HEK293 (cell line): Measurements from ENCODE around the gene SNCG.

Experiments used
- CTCF ChIA-PET: fragments of 350-600 bp; formaldehyde crosslinking; extraction: SDS; loops from one replicate; lab custom pipeline; 2021; ENCODE audit warnings: antibody characterized with exemption; lab: Yijun Ruan, JAX
- POLR2A ChIA-PET: fragments of 300-600 bp; formaldehyde crosslinking; extraction: SDS; loops from one replicate; lab custom pipeline; 2020; ENCODE audit warnings: antibody characterized with exemption, inconsistent platforms; lab: Yijun Ruan, JAX
- H3K27ac ChIP-seq: fragments of 200-500 bp; sonication (Bioruptor generic); 2 replicates; pipeline ENCODE4 v1.5.1; 2014; ENCODE audit warnings: low read depth, low read length, control low read depth, inconsistent platforms; ENCODE audit errors: extremely low read depth
- H3K36me3 ChIP-seq, 2 experiments: fragments of 200-500 bp in 1 of 2; sonication (Bioruptor generic) in 1 of 2; 1 replicate in 1 of 2; 2 replicates in 1 of 2; pipeline ENCODE4 v1.5.1; 2014 to 2017; ENCODE audit warnings: inconsistent platforms in 2 of 2, low read length in 2 of 2; ENCODE audit not compliant: control insufficient read depth in 2 of 2, insufficient read depth in 1 of 2
- H3K4me1 ChIP-seq: fragments of 200-500 bp; sonication (Bioruptor generic); 2 replicates; pipeline ENCODE4 v1.5.1; 2014; ENCODE audit warnings: mild to moderate bottlenecking, low read length, inconsistent platforms; ENCODE audit not compliant: control insufficient read depth, insufficient read depth
- H3K4me3 ChIP-seq: 2 replicates; pipeline ENCODE4 v1.5.1; 2011; ENCODE audit warnings: low read depth, mild to moderate bottlenecking, control low read depth, low read length, moderate library complexity
- H3K9me3 ChIP-seq: fragments of 200-500 bp; sonication (Bioruptor generic); 2 replicates; pipeline ENCODE4 v1.5.1; 2014; ENCODE audit warnings: low read depth, low read length, inconsistent platforms; ENCODE audit not compliant: control insufficient read depth, insufficient read depth
- BCL6B ChIP-seq: fragments of 450-650 bp; formaldehyde crosslinking; IDR thresholded peaks from 2 replicates; pipeline ENCODE4 v1.5.1; 2017; ENCODE audit warnings: missing biosample characterization, missing genetic modification characterization
- PRDM1 ChIP-seq: fragments of 450-650 bp; formaldehyde crosslinking; IDR thresholded peaks from 2 replicates; pipeline ENCODE4; 2016; ENCODE audit warnings: missing biosample characterization, missing genetic modification characterization
- WT1 ChIP-seq: fragments of 450-650 bp; formaldehyde crosslinking; IDR thresholded peaks from 2 replicates; pipeline ENCODE4 v1.5.1; 2016; ENCODE audit warnings: missing biosample characterization, missing genetic modification characterization
- ZBTB11 ChIP-seq: fragments of 450-650 bp; formaldehyde crosslinking; conservative IDR thresholded peaks from 2 replicates; pipeline ENCODE4 v1.5.1; 2016; ENCODE audit warnings: low read depth, missing biosample characterization, missing genetic modification characterization
- ZBTB26 ChIP-seq: fragments of 450-650 bp; formaldehyde crosslinking; optimal IDR thresholded peaks from 2 replicates; pipeline ENCODE3; 2016; ENCODE audit warnings: missing biosample characterization, mild to moderate bottlenecking, missing genetic modification characterization
- ZBTB7A ChIP-seq: fragments of 450-650 bp; formaldehyde crosslinking; IDR thresholded peaks from 2 replicates; pipeline ENCODE4 v1.5.1; 2016; ENCODE audit warnings: low read depth, missing biosample characterization, missing genetic modification characterization
- ZNF174 ChIP-seq: fragments of 450-650 bp; formaldehyde crosslinking; IDR thresholded peaks from 2 replicates; pipeline ENCODE4 v1.5.0; 2017; ENCODE audit warnings: missing biosample characterization, mild to moderate bottlenecking, missing genetic modification characterization
- ZNF19 ChIP-seq: fragments of 450-650 bp; formaldehyde crosslinking; IDR thresholded peaks from 2 replicates; pipeline ENCODE4; 2016; ENCODE audit warnings: missing biosample characterization, missing genetic modification characterization, low read depth
- ZNF292 ChIP-seq: fragments of 450-650 bp; formaldehyde crosslinking; IDR thresholded peaks from 2 replicates; pipeline ENCODE4 v1.5.1; 2016; ENCODE audit warnings: low read depth, missing biosample characterization, missing genetic modification characterization, borderline replicate concordance
- ZNF362 ChIP-seq: fragments of 450-650 bp; formaldehyde crosslinking; IDR thresholded peaks from 2 replicates; pipeline ENCODE4 v1.5.1; 2016; ENCODE audit warnings: missing biosample characterization, missing genetic modification characterization
- ZNF394 ChIP-seq: fragments of 450-650 bp; formaldehyde crosslinking; IDR thresholded peaks from 2 replicates; pipeline ENCODE4 v1.5.1; 2016; ENCODE audit warnings: missing biosample characterization, missing genetic modification characterization, mild to moderate bottlenecking, moderate library complexity, borderline replicate concordance
- ZNF404 ChIP-seq: fragments of 450-650 bp; formaldehyde crosslinking; IDR thresholded peaks from 2 replicates; pipeline ENCODE4 v1.5.1; 2017; ENCODE audit warnings: missing biosample characterization, missing genetic modification characterization
- ZNF433 ChIP-seq: fragments of 450-650 bp; formaldehyde crosslinking; IDR thresholded peaks from 2 replicates; pipeline ENCODE4 v1.5.1; 2016; ENCODE audit warnings: missing biosample characterization, missing genetic modification characterization, low read depth
- ZNF488 ChIP-seq: fragments of 450-650 bp; formaldehyde crosslinking; IDR thresholded peaks from 2 replicates; pipeline ENCODE4 v1.5.1; 2016; ENCODE audit warnings: missing biosample characterization, missing genetic modification characterization
- ZNF521 ChIP-seq: fragments of 450-650 bp; formaldehyde crosslinking; IDR thresholded peaks from 2 replicates; pipeline ENCODE4 v1.5.1; 2017; ENCODE audit warnings: missing biosample characterization, mild to moderate bottlenecking, missing genetic modification characterization
- ZNF585B ChIP-seq: fragments of 450-650 bp; formaldehyde crosslinking; IDR thresholded peaks from 2 replicates; pipeline ENCODE4 v1.5.1; 2016; ENCODE audit warnings: missing biosample characterization, missing genetic modification characterization
- ZNF677 ChIP-seq: fragments of 450-650 bp; IDR thresholded peaks from 2 replicates; pipeline ENCODE4 v1.5.0; 2018; ENCODE audit warnings: missing biosample characterization, mild to moderate bottlenecking, missing genetic modification characterization, moderate library complexity
- ZNF704 ChIP-seq: fragments of 450-650 bp; formaldehyde crosslinking; IDR thresholded peaks from 2 replicates; pipeline ENCODE4 v1.5.1; 2016; ENCODE audit warnings: missing biosample characterization, missing genetic modification characterization
- ZNF76 ChIP-seq: fragments of 450-650 bp; formaldehyde crosslinking; IDR thresholded peaks from 2 replicates; pipeline ENCODE4; 2016; ENCODE audit warnings: low read depth, missing biosample characterization, missing genetic modification characterization, borderline replicate concordance

SNCG gene

GRCh38 chr10:86962981-86963310 lies 4.5 kb downstream of the SNCG start (continued):
- TF ChIP-seq ZBTB11 (tag by site-specific recombination) (no peak), ZNF521 (tag by site-specific recombination) (no peak), BCL6B (tag by site-specific recombination) (no peak), ZNF76 (tag by site-specific recombination) (no peak), ZBTB26 (tag by site-specific recombination) (no peak), ZNF19 (tag by site-specific recombination) (no peak)
- TF ChIP-seq, all 188 proteins: peak for 0

- POLR2A ChIA-PET = no interaction called here
- H3K9me3 ChIP-seq = no peaks in the 10 kb centered on the region
- CTCF ChIA-PET = interaction anchor here (0.5 to 1.9 kb wide), 3 partner anchors 15 to 274 kb away, joined by 3 to 4 read pairs (median 4); no protein-coding TSS in a partner anchor
- no peak overlapping the region for H3K27ac ChIP-seq
- H3K36me3 ChIP-seq = no peaks in the 10 kb centered on the region
- TF ChIP-seq ZNF677 (tag by site-specific recombination) (no peak), ZNF488 (tag by site-specific recombination) (no peak), ZNF704 (tag by site-specific recombination) (no peak), ZNF394 (tag by site-specific recombination) (no peak), ZNF433 (tag by site-specific recombination) (no peak), ZBTB7A (no peak), ZNF174 (no peak), ZNF362 (tag by site-specific recombination) (no peak), ZNF292 (no peak), PRDM1 (no peak), ZNF404 (tag by site-specific recombination) (no peak), ZNF585B (tag by site-specific recombination) (no peak), WT1 (tag by site-specific recombination) (no peak)
- TF ChIP-seq, all 188 proteins: peak for 0
- Histone ChIP-seq H3K4me1 (no peaks in the 10 kb centered on the region), H3K4me3 (no peak overlapping the region)
Measured at GRCh38 chr10:86963341-86963919, 5.0 kb downstream of the SNCG start.
